HG03575 (cell line): ENCODE data around the gene MEGF10.

Experiments used
- ATAC-seq: cut with Tn5 transposase; IDR thresholded peaks from one replicate; pipeline ENCODE4 v1.9.1; 2021; ENCODE audit not compliant: unreplicated experiment, insufficient number of reproducible peaks, low FRiP score; ENCODE audit errors: extremely low read depth

Gene MEGF10

DNA sequence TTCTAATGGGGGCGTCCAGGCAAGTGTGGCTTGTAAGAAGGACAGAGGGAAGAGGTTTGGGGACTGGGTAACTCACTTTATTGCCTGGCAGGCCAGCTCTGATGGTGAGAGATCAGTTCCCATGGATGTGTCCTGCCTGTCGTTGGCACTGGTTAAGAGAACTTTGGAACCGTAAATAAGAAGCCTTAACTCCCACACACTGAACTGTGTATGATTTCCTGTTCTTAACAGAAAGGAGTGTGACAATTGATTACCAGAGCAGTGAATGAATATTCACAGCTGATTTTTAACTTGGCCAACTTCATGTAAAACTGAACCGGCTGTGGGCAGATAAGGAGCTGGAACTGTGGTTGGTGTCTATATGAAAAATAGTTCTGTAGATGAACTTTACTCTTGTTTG, 63.2 kb downstream of the MEGF10 start:
- ATAC-seq, result no peak

DNA sequence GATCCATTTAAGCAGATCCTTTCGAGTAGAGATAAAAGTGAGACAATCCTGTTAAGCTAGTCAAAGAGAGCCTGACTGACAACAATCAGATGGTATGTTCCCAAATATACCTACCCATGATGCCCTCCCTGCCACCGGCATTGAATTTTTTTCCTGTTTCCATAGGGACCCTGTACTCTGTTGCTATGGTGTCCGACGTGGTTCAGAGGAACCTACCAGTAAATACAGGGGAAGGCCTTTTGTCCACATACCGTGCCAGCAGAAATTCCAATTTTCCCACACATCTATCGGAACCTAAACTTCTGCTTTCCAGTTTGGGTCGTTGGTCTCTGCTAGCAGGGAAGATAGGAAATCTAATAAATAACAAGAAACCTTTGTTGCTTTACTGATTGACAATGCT, 64.7 kb downstream of the MEGF10 start:
- no peak for ATAC-seq

DNA sequence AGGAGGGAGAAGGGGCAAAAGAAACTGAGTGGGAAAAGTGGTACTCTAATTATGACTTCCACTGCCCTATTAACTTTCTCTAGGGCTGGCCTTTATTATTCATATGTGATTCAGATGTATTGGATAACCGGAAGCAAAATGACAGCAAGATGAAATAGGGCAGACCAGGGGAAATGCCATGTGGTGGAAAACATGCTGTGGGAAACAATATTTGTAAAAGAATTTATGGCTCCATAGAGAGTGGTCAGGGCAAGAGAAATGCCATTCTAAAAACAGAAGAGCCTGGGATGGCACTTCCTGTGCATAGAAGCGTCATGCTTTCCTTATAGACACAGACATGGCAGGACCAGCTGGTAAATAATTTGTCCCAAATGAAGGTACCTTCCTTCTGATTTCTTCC, 67.7 kb downstream of the MEGF10 start:
- ATAC-seq, result no peak

DNA sequence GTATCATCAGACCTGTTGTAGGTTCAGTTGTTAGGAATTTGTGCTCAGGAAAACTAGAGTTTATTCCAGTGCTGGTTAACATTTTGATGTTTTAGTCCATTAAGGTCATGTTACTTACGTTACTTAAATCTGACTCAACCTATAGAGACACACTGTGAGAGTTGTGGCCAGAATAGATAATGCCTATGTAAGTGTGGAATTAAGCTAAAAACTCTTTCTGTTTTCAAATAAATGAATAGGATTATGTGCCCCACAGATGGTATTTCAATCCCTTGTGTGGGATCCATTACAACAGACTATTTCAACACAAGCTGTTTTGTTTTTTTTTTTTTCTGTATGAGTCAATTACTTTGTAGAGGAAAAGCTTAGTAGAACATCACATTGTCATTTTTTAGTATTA, 68.1 kb downstream of the MEGF10 start:
- no peak for ATAC-seq

DNA sequence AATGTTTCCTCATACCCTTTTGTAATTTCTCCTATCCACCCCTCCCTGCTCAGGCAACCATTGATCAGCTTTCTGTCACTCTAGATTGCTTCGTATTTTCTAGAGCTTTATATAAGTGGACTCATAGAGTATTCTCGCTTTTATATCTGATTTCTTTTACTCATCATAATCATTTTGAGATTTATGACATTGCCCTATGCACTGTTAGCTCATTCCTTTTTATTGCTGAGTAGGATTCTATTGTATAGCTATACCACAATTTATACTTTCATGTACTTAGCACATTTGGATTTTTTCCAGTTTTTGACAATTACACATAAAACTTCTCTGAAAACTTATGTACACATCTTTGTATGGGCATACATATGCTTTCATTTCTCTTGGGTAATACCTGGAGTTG, 68.9 kb downstream of the MEGF10 start:
- no peak for ATAC-seq

DNA sequence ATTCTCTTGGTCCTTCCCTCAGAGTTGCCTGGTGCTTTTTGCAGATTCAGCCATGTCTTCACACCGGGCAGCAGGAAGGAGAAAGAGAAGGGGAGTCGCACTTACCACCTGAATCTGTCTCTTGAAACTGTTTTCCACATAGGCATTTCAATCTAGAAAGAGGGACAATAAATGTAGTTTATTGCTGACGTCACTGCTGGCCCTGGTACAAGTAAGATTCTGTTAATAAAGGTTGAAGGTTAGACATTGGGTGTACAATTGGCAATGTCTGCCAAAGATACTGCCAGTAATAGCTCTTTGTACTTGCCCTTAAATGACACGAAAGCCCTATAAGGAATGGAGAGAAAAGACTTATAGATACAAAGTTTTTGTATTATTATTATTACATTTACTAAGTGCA, 72.8 kb downstream of the MEGF10 start:
- ATAC-seq, result no peak

DNA sequence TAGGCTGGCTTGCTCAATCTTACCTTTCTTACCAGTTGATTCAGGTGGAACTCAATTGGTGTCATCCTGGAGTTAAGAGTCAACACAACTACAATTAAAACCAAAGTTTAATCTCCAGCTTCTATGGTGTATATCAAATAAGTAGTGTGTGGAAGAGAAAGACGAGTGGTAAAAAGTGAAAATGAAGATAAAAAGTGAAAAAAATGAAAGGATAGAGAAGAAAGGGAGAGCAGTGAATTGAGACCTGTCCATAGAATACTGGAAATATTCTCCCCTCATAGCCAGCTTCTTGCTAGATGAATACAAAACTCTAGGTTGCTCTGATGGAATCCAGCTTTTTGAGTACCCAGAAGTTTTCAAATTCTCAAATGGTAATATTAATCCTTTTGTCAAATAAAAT, 76.4 kb downstream of the MEGF10 start:
- ATAC-seq, result no peak

DNA sequence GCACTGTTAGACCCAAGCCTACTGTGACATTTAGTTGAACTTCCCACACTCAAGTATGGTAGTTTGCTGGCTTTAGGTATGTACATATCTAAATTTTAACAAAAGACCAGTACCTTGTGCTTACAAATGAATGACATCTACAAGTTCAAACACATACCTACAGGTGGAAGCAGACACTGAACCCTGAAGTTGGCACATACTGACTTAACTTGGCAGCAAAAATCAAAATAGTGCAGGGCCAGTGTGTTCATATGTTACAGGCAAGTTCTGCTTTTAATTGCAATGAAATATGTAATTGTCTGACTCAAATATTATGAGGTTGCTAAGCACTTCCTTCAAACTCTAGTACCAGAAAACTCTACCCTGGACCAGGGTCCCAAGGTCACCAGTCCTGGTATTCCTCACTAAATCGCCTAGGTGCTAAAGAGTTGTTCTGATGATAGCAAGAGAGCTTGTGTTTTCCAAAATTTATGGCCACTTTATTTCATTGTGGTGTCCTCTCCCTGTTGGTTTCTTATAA, 77.4 kb downstream of the MEGF10 start:
- ATAC-seq, result no peak

DNA sequence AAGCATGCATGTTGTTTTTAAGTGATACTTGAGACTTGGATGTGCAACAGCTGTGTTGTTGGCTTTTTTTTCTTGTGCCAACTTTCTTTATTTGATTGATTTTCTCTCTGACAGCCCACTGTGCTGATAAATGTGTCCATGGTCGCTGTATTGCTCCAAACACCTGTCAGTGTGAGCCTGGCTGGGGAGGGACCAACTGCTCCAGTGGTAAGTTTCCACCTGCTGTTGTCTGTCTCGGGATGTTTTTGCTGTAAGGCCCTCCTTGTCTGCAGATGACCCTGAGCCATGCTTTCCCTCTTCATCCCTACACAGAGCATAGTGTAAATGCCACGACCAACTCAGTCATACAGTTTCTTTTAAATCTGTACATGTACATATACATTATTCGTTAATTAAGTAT, 79.2 kb downstream of the MEGF10 start:
- no peak for ATAC-seq

DNA sequence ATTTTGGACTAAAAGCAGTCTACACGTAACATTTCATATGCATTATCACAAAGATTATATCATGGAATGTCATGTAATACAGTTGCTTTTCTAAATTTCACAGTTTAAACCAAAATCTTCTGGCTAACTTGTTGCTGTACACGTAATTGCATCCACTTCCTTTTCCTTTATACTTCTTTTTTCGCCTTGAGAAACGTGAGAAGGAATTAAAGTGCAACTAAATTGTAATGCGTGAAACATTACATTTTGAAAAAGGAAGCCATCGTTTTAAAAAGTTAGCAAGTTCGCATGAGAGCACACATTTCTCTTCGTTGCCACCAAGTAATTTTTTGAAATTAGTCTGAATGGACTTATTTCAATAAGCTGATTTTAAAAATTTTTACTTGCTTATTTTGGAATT, 80.0 kb downstream of the MEGF10 start:
- ATAC-seq, result no peak

DNA sequence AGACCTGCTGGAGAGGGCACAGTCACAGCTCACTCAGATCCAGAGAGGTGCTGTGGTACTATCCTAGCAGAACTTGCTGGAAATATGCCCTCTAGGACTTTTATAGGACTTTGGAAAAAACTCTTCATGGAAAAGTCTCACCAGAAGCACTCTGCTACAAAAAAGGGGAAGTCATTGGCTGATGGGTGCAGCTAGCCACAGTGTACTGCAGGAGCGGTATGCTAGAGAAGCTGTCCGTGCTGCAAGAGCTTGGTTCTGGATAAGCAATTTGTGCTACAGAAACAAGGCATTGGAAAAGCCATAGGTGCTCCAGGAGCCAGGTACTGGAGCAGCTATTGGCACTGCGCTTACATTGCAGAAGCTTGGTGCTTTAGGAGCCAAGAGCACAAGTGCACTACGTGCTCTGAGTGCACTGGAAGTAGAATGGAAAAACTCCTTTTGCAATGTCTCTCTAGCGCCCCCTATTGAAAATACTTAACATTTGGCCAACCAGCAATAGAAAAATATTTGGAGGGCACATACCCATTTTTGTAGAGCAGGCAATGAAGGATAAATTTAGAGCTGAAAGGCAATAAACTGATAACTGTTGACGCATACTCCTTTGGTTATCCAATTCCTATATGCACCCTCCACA, 83.4 kb downstream of the MEGF10 start:
- ATAC-seq, result no peak

DNA sequence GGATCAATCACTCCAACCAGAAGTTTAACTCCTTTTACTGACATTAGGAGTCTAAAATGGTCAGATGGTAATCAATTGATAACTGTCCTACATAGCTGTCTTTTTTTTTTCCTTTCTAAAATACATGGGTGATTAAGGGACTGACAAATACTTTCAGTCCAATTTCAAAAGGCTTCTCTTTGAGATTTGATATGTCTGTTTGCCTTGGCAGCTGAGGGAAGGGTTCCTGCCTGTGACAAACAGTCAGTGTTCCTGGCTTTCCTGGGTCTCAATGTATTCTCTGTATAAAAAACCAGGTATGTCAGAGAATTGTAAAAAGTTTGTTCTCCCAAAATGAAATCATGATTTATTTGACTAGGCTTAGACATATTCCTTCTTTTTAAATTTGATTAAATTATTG, 84.5 kb downstream of the MEGF10 start:
- ATAC-seq, result no peak

DNA sequence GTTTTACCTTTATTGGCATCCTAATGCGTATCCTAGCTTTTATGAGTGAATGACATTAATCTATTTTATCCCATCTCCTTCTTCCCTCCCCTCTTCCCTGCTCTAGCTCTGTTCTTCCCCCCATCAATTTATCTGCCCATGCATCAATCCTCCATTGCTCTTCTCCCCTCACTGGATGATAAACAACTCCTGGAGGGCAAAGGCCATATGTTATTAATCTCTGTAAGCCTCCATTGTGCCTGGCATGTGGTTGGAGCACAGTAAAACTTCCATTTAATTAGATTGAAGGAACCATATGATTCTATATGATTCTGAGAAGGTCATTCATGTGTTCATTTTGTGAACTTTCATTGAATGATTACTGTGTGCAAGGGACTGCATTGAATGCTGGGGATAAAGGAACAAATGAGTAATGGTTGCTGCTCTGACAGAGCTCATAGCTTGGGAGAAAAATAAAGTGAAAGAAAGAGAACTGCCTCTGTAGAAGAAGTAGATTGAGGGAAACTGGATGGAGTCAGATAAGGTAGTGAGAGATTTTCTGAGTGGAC, 85.0 kb downstream of the MEGF10 start:
- no peak for ATAC-seq

DNA sequence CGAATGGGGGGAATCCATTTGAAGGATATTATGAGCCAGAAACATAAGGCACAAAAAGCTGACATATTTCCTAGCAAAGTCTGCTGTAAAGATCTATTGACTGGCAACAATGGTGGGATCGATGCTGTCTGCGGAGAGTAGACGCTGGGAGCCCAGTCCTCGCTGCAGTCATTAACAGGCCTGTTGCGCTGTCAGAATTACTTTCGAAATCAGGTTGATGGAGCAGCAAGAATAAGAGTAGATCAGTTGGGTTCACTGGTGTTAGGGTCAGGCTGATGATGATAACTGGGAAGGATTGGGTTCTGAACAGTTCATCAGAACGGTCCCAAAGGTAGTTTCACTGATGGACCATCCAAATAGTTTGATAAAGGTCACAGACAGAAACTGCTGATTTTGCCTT, 87.1 kb downstream of the MEGF10 start:
- ATAC-seq, result no peak

DNA sequence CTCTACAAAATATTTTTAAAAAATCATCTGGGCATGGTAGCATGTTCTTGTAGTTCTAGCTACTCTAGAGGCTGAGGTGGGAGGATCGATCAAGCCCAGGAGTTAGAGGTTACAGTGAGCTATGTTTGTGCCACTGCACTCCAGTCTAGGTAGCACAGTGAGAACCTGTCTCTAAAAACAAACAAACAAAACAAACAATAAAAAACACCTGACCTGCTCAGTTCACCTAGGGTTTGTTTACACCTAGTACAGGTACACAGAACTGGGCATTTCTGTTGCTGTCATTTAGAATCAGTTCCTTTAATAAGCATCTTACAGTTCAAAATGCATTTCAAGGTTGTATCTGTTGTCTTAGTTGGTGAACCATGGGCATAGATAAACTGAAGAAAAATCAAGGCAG, 95.3 kb downstream of the MEGF10 start:
- no peak for ATAC-seq

DNA sequence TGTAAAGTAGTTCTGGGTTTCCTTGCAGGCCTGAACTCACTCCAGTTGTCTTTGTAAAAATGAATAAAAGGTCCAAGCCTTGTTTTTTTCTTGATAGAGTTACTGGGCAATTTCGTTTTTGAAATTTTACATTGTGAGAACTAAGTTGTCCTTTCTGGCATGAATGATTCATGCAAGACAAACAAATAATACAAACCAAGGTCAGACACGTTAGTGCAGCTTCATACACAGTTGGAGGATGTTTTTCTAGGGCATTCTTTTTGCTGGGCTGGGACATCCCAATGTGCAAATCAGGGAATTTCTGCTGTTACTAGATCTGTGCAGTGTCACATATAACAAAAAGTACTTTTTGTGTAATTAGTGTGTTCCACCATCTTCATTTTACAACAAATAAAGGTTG, 96.0 kb downstream of the MEGF10 start:
- ATAC-seq, result no peak

DNA sequence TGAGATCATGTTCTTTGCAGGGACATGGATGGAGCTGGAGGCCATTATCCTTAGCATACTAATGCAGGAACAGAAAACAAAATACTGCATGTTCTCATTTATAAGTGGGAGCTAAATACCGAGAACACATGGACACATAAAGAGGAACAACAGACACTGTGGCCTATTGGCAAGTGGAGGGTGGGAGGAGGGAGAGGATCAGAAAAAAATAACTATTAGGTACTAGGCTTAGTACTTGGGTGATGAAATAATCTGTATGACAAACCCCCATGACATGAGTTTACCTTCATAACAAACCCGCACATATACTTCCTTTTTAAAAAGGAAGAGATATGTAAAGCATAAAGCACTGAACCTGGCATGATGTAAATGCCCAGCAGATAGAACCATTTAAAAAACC, 99.0 kb downstream of the MEGF10 start:
- no peak for ATAC-seq

DNA sequence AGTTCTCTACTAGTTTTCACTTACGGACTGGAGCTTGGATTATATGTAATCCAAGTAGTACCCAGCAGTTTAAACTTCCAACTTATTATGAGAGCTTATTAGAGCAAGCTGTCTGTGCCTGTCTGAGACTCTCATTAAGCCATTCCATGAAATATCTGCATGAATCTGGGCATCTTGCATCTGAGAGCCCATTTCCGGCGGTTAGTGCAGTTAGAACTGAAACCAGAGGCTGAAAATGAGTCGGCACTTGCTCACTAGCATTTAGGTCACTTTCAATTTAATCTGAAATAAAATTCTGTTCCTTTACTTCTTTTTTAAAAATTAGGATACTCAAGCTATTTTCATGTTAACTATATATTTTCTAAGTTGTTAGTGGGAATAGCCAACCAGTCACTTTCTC, 102.2 kb downstream of the MEGF10 start:
- no peak for ATAC-seq

DNA sequence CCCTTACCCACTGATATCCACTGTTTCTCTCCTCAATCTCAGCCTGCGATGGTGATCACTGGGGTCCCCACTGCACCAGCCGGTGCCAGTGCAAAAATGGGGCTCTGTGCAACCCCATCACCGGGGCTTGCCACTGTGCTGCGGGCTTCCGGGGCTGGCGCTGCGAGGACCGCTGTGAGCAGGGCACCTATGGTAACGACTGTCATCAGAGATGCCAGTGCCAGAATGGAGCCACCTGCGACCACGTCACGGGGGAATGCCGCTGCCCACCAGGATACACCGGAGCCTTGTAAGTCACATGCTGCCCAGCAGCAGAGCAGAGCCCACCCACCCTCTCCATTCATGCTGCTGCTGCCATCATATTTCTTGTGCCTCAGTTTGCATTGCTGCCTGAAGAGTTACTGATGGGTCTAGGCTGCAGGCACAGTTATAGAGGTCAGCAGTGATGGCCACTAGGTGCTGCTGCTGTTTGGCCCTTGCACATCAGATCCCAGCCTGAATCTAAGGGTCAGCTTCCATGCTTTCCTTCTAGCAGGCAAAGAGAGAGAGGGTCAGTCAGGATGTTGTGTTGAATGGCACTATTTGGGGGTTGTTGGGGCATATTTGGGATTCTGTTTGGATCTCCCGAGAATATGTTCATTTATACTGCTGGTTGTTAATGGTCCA, 106.0 kb downstream of the MEGF10 start:
- no peak for ATAC-seq

DNA sequence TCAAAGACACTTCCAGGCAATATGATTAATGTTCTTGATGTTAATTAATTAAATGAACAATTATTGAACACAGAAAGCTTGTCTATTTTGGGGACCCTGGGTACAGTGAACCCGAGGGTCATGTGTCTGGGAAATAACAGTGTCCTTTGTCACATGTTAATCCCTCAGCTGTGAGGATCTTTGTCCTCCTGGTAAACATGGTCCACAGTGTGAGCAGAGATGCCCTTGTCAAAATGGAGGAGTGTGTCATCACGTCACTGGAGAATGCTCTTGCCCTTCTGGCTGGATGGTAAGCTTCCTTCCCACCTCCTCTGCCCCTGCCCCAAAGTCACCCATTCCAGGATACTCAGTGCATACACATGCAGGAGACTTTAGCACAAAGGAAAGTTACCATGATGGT, 107.9 kb downstream of the MEGF10 start:
- ATAC-seq, result no peak

DNA sequence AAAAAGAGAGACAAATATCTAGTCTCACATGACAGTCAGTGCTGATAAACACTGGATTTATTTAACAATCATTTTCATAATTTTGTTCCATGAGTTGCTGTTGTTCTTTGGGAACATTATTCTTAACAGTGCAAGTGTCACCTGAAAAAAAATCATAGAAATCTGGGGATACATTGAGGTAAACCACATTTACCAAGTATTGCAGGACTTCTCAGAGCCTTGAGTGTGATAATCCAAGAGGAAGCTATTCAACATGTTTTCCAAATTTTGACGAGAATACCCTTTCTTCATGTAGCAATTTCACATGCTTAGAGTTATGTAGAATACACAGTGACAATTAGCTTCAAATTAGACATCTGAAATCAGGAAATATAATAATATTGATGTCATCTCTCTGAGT, 108.5 kb downstream of the MEGF10 start:
- no peak for ATAC-seq
